GM18505 (cell line): ENCODE results near the gene MEIS3.

Experiments used
- ATAC-seq: cut with Tn5 transposase; IDR thresholded peaks from one replicate; pipeline ENCODE4 v1.9.1; 2021; ENCODE audit not compliant: unreplicated experiment
- POLR2A ChIP-seq: IDR thresholded peaks from 4 replicates; pipeline ENCODE4 v1.6.1; 2011; ENCODE audit warnings: borderline replicate concordance; ENCODE audit not compliant: insufficient read depth, insufficient read length; ENCODE audit errors: extremely low read depth

MEIS3 gene

DNA sequence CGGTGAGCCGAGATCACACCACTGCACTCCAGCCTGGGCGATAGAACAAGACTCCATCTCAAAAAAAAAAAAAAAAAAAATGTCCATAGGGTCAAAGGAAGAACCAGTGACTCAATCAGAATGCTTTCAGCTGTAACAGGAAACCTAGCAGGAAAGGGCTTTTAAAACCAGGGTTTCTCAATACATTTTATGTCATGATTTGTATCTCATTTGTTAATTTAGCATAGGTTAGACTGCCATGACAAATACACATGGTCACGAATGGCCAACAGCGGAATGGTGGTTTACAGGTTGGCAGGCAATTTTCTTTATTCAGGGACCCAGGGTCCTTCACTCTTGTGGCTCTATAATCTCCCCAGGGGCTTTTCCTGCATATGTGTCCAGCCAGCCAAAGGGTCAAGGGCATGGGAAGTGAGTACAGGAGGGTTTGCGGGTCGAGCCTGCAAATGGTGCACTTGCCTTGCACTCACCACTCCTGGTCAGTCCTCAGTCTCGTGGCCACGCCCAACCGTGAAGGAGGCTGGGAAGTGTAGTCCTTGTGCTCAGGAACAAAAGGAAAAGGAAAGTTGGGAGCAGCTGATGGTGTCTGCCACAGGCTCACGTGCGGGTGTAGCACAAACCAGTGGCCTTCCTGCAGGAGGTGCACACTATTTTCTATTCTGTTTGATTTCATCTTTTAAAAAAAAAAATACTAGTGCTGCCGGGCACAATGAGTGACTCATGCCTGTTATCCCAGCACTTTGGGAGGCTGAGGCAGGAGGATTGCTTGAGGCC is 55.4 kb downstream of the MEIS3 start:
- no peak for ATAC-seq
- TF ChIP-seq POLR2A: no peak

- no peak for TF ChIP-seq POLR2A
- no peak for ATAC-seq
These were observed 57.0 kb downstream of the MEIS3 start for GRCh38 chr19:47362321-47362720.

- ATAC-seq: no peak
- TF ChIP-seq POLR2A: no peak
These were observed 60.4 kb downstream of the MEIS3 start for GRCh38 chr19:47358936-47359335.

- no peak for ATAC-seq
- no peak for TF ChIP-seq POLR2A
These were observed 61.3 kb downstream of the MEIS3 start for GRCh38 chr19:47357788-47358680.

DNA sequence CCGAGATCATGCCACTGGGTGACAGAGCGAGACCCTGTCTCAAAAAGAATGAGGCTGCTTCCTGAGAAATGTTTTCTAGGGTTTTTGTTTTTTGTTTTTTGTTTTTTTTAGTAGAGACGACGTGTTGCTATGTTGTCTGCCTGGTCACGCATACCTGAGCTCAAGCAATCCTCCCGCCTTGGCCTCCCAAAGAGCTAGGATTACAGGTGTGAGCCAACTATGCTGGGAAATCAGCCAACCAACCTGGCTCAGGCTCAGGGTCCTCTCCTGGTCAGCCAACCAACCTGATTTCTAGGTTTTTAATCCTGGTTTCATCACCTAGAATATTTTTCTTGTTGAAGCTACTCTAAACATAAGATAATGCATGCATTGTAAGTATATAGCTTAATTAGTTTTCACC is 62.4 kb downstream of the MEIS3 start:
- TF ChIP-seq POLR2A: no peak
- no peak for ATAC-seq

GRCh38 chr19:47353307-47353712 is 66.0 kb downstream of the MEIS3 start:
- ATAC-seq: no peak
- no peak for TF ChIP-seq POLR2A
